Skeletal muscle satellite cell (primary cell): ENCODE results near the gene TMEM242.
"Not testable (repeated sequence)": the region's sequence is repeated elsewhere in the genome, so short reads cannot be mapped to it uniquely, and the experiment has no call there.

Experiments
- H3K27me3 ChIP-seq: 2 replicates; pipeline ENCODE4 v1.7.0; 2013; ENCODE audit warnings: low read length; ENCODE audit not compliant: control insufficient read depth, insufficient read depth
- H3K36me3 ChIP-seq: 2 replicates; pipeline ENCODE4 v1.7.0; 2013; ENCODE audit warnings: mild to moderate bottlenecking, control low read depth, low read length; ENCODE audit not compliant: insufficient read depth
- H3K4me1 ChIP-seq: 2 replicates; pipeline ENCODE4 v1.7.0; 2013; ENCODE audit warnings: low read length; ENCODE audit not compliant: control insufficient read depth, insufficient read depth
- H3K4me2 ChIP-seq: 2 replicates; pipeline ENCODE4 v1.7.0; 2013; ENCODE audit warnings: mild to moderate bottlenecking, low read length
- H3K4me3 ChIP-seq: 2 replicates; pipeline ENCODE4 v1.7.0; 2013; ENCODE audit warnings: low read length
- H3K9ac ChIP-seq: 2 replicates; pipeline ENCODE4 v1.7.0; 2013; ENCODE audit warnings: mild to moderate bottlenecking, low read depth, low read length, moderate library complexity
- H3K9me3 ChIP-seq: replicated peaks from 2 replicates; pipeline ENCODE4 v1.7.0; 2013; ENCODE audit warnings: mild to moderate bottlenecking, control low read depth, low read length

TMEM242 gene

DNA sequence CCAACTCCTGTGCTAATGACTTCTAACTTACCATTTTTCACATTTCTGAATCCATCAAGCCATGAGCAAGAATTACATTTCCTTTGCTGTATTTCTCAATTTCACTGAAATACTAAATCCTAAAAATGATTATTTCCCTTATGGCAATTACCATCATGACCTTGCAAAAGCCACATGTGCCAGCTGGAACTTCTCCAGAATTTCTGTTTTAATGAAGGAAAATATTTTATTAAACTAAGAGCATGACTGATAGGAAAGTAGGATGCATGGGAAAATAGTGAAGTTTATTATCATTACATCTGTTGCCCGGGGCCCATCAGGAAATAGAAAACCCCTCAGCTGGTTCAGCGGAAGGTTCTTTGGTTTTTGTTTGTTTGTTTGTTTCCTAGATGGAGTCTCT lies 14.4 kb upstream of the TMEM242 start:
- Histone ChIP-seq H3K36me3 (no peaks in the 10 kb centered on the region), H3K27me3 (peaks cover 34% of the 10 kb centered on the region), H3K4me1 (no peaks in the 10 kb centered on the region), H3K9me3 (no peaks in the 10 kb centered on the region), H3K4me2 (no peak overlapping the region), H3K4me3 (no peak overlapping the region), H3K9ac (no peak overlapping the region)

DNA sequence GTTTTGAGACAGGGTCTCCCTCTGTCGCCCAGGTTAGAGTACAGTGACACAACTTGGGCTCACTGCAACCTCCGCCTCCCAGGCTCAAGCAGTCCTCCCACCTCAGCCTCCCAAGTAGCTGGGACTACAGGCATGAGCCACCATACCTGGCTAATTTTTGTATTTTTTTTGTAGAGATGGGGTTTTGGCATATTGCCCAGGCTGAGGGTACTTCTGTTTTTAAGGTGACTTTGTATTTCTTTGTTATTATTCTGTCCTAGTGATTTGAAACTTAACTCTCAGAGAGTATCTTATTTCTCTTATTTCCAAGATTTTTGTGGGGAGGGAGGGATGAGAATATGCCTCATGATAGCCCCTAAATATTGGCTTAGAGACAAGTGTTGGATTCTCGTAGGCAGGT lies 14.0 kb upstream of the TMEM242 start:
- not testable (repeated sequence) for H3K4me2 ChIP-seq, H3K9me3 ChIP-seq, H3K9ac ChIP-seq

DNA sequence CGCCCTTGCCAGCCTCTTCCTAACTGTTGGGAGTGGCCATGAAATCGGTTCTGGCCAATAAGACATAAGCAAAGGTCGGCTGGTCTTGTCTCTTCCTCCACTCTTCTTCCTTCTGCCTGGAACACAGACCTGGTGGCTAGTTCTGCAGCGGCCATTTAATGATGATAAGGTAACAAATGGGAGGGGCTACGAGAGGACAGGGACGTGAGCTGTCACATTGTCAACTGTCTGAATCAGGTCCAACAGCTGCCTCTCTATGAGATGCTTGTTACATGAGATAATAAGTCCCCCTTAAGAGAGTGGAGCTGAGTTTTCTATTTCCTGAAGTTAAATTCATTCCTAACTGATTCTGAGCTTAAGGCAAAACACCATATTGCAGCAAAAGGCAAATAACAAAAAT lies 12.5 kb upstream of the TMEM242 start:
- H3K4me1 ChIP-seq = no peaks in the 10 kb centered on the region

More for the DNA sequence above, 14.0 kb upstream of the TMEM242 start:
- not testable (repeated sequence) for H3K4me3 ChIP-seq, H3K4me1 ChIP-seq, H3K36me3 ChIP-seq
- H3K27me3 ChIP-seq = peaks cover 39% of the 10 kb centered on the region

DNA sequence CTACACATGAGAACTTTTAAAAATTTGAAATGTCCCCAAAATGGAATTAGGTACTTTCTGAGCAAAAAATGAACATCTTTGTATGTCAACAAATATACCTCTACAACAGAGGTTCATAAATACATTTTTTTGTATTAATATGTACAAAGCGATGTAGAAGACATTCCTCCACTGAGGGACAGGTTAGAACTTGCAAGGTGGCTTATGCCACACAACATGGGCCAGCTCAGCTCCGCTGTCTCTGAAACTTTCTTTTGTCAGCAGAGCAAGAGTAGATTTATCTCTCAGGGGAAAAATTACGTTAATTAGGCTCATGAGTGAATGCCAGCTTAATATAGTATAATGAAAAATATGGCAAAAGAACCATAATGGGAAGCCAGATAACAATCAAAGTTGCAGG lies 10.6 kb upstream of the TMEM242 start:
- H3K4me3 ChIP-seq = no peak overlapping the region
- no peaks in the 10 kb centered on the region for H3K36me3 ChIP-seq
- H3K4me1 ChIP-seq = no peaks in the 10 kb centered on the region
- no peak overlapping the region for H3K4me2 ChIP-seq
- peaks cover 63% of the 10 kb centered on the region for H3K27me3 ChIP-seq
- H3K9me3 ChIP-seq = no peaks in the 10 kb centered on the region
- no peak overlapping the region for H3K9ac ChIP-seq

More for the DNA sequence above, 12.5 kb upstream of the TMEM242 start:
- Histone ChIP-seq H3K36me3 (no peaks in the 10 kb centered on the region), H3K9me3 (no peaks in the 10 kb centered on the region), H3K4me2 (peak overlapping the region; percentile 41), H3K27me3 (peaks cover 51% of the 10 kb centered on the region), H3K4me3 (no peak overlapping the region), H3K9ac (no peak overlapping the region)

DNA sequence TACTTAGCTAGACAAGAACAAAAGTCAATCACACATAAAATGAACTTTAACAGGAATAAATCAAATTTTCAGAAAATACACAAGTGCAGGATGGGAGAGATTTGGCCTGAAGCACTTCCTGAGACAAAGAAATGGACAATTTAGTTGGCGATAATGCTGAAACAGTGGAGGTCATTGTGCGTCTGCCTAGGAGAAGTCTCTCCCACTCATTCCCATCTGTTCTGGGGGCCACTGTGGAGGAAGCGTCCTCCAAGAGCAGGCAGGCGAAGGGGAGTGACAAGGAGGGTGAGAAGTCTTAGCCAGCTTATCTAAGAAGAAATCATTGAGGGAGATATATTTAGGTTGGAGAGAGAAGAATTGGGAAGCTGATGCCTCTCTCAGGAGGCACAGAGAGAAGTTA lies 10.2 kb upstream of the TMEM242 start:
- H3K4me1 ChIP-seq = peaks cover under 1% of the 10 kb centered on the region

DNA sequence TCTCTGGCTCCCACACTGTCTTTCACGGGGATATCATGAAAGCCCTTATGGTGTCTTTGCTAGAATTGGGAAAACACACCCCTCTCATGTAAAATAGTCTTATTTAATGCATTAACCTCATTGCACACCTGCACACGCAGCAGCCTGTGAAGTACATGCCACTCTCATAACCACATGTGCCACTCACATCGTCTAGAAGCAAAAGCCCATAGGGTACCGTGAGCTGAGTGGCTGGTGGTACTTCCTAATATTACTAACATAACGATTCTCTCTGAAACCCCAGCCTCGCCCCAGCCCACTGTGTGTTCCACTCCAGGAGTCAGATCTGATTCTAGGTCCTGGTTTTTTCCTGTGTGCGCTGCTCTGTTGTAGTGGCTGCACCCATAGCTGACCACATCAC lies 9.5 kb upstream of the TMEM242 start:
- H3K9ac ChIP-seq = no peak overlapping the region
- no peaks in the 10 kb centered on the region for H3K36me3 ChIP-seq
- no peak overlapping the region for H3K4me2 ChIP-seq
- peaks cover 59% of the 10 kb centered on the region for H3K27me3 ChIP-seq
- no peak overlapping the region for H3K4me3 ChIP-seq
- H3K9me3 ChIP-seq = no peaks in the 10 kb centered on the region
- H3K4me1 ChIP-seq = peaks cover 6% of the 10 kb centered on the region

More for the DNA sequence above, 10.2 kb upstream of the TMEM242 start:
- Histone ChIP-seq H3K4me2 (no peak overlapping the region), H3K9ac (no peak overlapping the region), H3K36me3 (no peaks in the 10 kb centered on the region), H3K4me3 (no peak overlapping the region), H3K27me3 (peaks cover 60% of the 10 kb centered on the region), H3K9me3 (no peaks in the 10 kb centered on the region)

DNA sequence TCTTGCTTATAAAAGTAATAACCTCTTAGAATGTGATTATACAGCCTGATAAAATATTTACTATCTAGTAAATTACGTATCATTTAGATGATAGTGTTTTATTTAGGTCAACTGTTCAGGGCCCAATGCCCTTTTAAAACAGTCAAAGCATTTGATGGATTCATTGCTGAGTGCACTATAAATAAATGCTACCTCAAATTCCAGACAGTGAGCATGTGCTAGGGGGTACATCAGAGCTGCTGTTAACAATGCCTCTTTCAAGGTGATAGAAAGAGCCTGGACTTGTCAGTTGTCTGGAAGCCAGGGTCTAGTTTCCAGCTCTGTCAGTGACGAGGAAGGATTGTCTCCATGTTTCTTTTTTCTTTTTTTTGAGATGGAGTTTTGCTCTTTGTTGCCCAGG lies 7.5 kb upstream of the TMEM242 start:
- Histone ChIP-seq H3K36me3 (no peaks in the 10 kb centered on the region), H3K4me1 (peaks cover 6% of the 10 kb centered on the region), H3K4me3 (no peak overlapping the region), H3K4me2 (no peak overlapping the region), H3K9ac (no peak overlapping the region), H3K9me3 (no peaks in the 10 kb centered on the region), H3K27me3 (peaks cover 62% of the 10 kb centered on the region)

DNA sequence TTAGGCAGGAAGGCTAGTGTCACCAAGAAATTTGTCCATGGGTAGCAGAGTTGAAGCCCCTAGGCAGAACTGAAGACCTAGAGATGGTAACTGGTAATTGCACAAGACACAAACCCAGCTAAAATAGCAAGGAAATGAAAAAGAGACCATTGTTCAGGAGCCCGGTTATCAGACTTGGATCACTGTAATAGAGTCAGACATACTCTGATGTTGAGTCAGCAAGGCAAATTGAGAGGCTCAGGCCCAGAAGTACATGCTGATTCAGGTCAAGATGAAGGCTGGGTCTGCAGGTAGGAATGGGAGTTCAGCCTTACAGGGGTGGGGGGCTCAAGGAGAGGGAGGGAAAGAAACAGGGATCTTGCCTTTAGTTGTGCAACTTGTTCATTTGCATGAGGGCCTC lies 6.5 kb upstream of the TMEM242 start:
- no peak overlapping the region for H3K9ac ChIP-seq
- no peaks in the 10 kb centered on the region for H3K9me3 ChIP-seq
- no peak overlapping the region for H3K4me2 ChIP-seq
- H3K4me1 ChIP-seq = peaks cover 6% of the 10 kb centered on the region
- peaks cover 62% of the 10 kb centered on the region for H3K27me3 ChIP-seq
- no peak overlapping the region for H3K4me3 ChIP-seq
- H3K36me3 ChIP-seq = no peaks in the 10 kb centered on the region

DNA sequence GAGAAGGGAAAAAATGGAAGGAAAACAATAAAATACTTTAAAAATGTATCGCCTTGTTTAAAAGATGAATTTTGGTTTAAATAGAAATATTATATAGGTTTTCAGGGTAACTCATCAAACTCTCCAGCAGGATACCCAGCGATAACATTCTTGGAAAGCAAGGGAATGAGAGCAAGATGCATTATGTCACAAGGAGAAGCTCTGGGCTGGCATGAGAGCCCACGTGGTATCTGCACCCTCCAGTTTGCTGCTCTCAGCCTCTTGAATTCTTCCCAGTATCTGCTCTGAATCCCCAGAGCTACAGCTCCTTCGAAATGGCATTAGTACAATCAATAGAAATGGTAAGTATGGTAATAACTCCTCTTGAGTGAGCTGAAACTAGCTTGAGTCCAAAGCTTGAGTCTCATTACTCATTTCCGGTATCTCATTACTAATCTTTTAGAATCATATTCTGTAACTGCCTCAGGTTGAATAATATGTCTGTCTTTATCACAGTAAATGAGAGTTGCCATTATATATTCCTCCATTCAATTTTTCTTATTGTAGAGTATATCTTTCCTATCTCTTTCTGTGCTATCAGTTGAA lies 4.9 kb upstream of the TMEM242 start:
- Histone ChIP-seq H3K27me3 (peaks cover 56% of the 10 kb centered on the region), H3K9ac (no peak overlapping the region), H3K4me2 (no peak overlapping the region), H3K4me1 (peaks cover 11% of the 10 kb centered on the region), H3K9me3 (no peaks in the 10 kb centered on the region), H3K36me3 (no peaks in the 10 kb centered on the region), H3K4me3 (no peak overlapping the region)

DNA sequence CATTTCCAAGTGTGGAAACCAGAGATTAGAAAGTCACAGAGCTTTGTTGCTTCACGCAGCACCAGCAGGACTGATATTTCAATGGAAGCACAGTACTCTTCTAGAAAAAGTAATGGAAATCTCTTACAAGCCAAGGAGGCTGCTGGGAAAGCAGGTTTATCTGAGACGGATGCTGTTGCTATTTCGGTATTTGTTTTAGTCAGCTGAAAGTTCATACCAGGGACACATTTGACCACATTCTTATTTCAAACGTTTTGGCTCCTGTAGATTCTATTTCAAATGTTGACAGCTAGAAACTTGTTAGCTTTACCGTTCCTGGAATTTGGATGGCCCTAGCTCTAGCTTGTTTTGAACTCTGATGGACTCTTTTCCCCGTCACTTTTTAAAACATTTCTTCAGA lies 3.7 kb upstream of the TMEM242 start:
- Histone ChIP-seq H3K9ac (no peak overlapping the region), H3K27me3 (peaks cover 44% of the 10 kb centered on the region), H3K4me2 (no peak overlapping the region), H3K36me3 (no peaks in the 10 kb centered on the region), H3K4me3 (no peak overlapping the region), H3K9me3 (no peaks in the 10 kb centered on the region), H3K4me1 (peaks cover 11% of the 10 kb centered on the region)

DNA sequence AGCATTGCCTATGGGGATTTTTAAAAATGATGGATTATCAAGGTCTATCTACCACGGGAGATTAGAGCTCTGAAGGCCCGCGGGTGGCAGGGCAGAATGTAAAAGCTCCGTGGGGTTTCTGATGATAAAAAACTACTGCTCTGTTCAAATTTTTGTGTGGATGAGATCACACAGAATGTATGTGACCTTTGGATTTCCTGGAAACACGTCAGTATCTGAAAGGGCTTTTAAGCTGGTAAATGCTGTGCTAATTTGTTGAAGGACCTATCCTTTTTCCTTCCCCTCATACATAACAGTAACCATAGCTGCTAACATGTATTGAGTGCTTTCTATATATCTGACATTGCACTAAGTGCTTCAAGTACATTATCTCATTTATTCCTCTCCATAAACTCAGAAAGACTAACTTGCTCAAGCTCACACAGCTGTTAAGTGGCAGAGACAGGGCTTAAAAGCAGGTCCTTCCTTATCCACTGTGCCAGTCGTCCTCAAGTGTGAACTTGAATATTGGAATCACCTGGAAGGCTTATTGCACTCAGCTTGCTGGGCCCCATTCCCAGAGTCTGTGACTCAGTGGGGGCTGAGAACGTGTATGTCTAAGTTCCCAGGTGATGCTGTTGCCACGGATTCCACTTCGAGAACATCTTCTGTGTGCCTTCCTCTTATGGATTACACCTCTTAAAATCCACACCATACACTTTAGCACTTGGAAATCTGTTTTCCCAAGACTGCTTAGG lies 1.9 kb upstream of the TMEM242 start:
- no peaks in the 10 kb centered on the region for H3K36me3 ChIP-seq
- peaks cover 29% of the 10 kb centered on the region for H3K27me3 ChIP-seq
- H3K4me2 ChIP-seq = no peak overlapping the region
- H3K4me3 ChIP-seq = no peak overlapping the region
- peaks cover 11% of the 10 kb centered on the region for H3K4me1 ChIP-seq
- H3K9ac ChIP-seq = no peak overlapping the region
- H3K9me3 ChIP-seq = no peaks in the 10 kb centered on the region

DNA sequence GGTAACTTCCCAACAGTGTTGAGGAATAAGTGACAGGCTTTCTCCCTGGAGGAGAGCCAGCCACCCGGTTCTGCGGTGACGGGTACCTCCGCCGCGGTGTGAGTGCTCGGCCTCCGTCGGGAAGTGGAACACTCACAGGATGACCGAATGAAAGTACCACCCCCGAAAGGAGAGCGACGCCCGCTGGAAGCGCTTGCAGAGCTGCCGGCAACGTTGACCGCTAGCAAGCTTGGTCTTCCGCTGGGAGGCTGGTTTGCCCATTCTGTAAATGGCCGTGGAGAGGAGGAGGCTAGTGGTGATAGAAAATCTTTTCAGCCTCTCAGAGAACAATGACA lies 614 bp upstream of the TMEM242 start:
- Histone ChIP-seq H3K36me3 (no peaks in the 10 kb centered on the region), H3K27me3 (peaks cover 16% of the 10 kb centered on the region), H3K9me3 (no peaks in the 10 kb centered on the region), H3K9ac (peak overlapping the region; percentile 89), H3K4me2 (peak overlapping the region; percentile 98), H3K4me1 (peaks cover 11% of the 10 kb centered on the region), H3K4me3 (peak overlapping the region; percentile 95)
